HG03378 (cell line): ENCODE data around the gene LIN7A.
A peak's percentile ranks its signal among the peaks of the same experiment; 100 is the strongest.

Source experiments
- ATAC-seq: cut with Tn5 transposase; IDR thresholded peaks from one replicate; pipeline ENCODE4 v1.9.1; 2021; ENCODE audit warnings: mild to moderate bottlenecking, moderate library complexity; ENCODE audit not compliant: unreplicated experiment

The LIN7A gene

GRCh38 chr12:80766210-80766609 is 171.5 kb downstream of the LIN7A start:
- no peak for ATAC-seq

GRCh38 chr12:80763874-80764273 is 173.9 kb downstream of the LIN7A start:
- no peak for ATAC-seq

- no peak for ATAC-seq
These were observed 175.9 kb downstream of the LIN7A start for GRCh38 chr12:80761838-80762237.

GRCh38 chr12:80756875-80757274 is 180.9 kb downstream of the LIN7A start:
- ATAC-seq, result peak; percentile 95

- no peak for ATAC-seq
These were observed 183.5 kb downstream of the LIN7A start for GRCh38 chr12:80754274-80754673.

- ATAC-seq, result no peak
These were observed 185.3 kb downstream of the LIN7A start for GRCh38 chr12:80752464-80752863.

- no peak for ATAC-seq
These were observed 188.3 kb downstream of the LIN7A start for GRCh38 chr12:80749456-80749855.

- ATAC-seq, result no peak
These were observed 189.9 kb downstream of the LIN7A start for GRCh38 chr12:80747800-80748199.

- ATAC-seq, result no peak
These were observed 191.8 kb downstream of the LIN7A start for GRCh38 chr12:80745851-80746505.
